Stimulated activated CD4-positive, alpha-beta T cell treated with anti-CD3 and anti-CD28 coated beads, Interleukin-1b, Interleukin-23, amount 100 ng/mL, for 4 hours (primary cell): ENCODE measurements around the gene ERBB2.

ENCODE experiments used
- DNase-seq, 2 donors: peaks; one replicate each; pipeline ENCODE4 v3.0.0-alpha.2; 2020; ENCODE audit warnings: low read depth in 2 of 2

ERBB2 gene

GRCh38 chr17:39699818-39700147 lies at the start of gene ERBB2:
ERBB2 (plus strand) TSS chr17:39700064; CDS start chr17:39700239, 175 bp downstream.
- DNase-seq, result no peak

DNA sequence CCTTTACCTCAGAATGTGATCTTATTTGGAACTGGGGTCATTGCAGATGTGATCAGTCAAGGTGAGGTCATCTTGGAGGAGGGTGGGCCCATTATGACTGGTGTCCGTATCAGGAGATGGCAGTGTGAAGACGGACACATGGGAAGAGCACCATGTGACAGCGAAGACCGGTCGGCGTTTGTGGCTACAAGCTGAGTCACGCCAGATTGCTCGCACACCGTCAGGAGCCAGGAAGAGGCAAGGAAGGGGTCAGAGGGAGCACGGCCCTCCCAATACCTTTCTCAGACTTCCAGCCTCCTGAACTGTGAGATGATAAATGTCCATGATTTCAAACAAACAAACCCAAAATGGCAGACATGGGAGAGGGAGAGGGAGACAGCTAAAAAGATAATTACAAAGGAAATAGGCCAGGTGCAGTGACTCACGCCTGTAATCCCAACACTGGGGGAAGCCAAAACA lies 49.7 kb upstream of the ERBB2 start:
- DNase-seq, result no peak

DNA sequence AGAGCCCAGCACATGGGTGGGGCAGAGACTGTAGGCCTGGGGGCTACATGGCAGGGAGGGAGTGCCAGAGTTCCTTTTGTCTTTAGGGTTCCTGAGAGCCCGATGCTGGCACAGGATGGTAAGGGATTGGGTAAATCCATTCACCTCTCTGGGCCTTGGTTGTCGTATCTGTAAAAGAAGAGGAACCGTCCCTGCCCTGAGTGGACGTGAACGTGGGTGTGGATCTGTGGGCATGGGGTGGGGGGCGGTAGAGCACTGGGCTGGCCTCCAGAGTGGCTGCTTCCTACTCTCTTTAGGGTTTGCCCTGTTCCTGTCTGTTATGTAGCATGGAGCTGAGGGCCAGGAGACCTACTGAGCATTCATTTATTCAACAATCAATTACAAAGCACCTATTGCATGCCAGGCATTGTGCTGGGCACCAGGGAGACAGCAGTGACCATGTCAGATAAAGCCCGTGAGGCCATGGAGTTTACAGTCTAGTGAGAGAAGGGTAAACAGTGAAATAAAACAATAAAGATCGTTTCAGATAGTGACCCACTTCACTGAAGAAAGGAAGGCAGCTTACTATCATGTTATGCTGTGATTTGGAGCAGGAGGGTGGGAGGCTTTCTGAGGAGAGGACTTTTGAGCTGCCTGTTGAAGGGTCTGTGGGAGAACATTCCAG lies 47.8 kb upstream of the ERBB2 start:
- no peak for DNase-seq

DNA sequence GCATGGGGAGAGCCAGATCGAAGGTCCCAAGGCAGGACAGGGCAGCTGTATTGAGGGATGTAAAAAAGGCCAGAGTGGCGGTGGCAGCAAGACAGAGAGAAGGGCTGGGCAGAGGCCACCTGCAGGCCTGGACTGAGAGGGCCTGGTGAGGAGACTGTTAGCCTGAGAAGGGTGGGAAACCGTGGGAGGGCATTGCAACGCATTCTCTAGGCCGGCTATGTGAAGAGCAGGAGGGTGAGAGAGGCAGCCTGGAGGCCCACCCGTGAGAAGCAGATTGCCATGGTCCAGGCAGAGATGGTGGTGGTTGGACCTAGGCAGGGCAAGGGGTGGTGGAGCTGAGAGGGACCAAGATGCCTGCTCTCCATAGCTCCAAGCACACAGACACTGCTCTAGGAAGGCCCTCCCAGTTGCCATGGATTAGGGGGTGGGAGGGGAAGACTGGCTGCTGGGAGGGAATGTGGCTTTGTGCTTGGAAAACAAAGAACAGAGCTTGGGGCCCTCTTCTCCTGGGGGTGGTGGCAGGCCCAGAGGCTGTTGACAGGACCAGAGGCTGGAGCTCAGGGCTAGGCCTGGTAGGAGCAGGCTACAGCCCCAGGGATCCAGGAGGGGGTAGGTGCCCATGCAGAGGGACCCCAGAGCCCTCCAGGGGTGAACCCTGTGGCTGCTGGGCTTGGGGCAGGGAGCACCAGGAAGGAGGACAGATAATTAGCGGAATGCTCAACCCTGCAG lies 47.1 kb upstream of the ERBB2 start:
- no peak for DNase-seq

DNA sequence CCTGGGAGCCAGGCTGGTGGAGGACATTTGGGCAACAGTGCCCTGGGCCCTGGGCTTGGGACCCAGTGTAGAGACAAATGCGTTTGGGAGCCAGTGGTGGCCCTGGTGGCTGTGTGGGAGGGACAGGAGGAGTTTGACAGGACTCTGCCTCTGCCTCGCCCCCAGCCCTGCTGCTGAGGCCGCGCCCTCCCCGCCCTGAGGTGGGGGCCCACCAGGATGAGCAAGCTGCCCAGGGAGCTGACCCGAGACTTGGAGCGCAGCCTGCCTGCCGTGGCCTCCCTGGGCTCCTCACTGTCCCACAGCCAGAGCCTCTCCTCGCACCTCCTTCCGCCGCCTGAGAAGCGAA lies 46.6 kb upstream of the ERBB2 start:
- no peak for DNase-seq

GRCh38 chr17:39653662-39654331 lies 46.1 kb upstream of the ERBB2 start:
- peak; percentile 72 to 78 for DNase-seq

- DNase-seq, result no peak
Measured at GRCh38 chr17:39655105-39655504, 44.8 kb upstream of the ERBB2 start.

DNA sequence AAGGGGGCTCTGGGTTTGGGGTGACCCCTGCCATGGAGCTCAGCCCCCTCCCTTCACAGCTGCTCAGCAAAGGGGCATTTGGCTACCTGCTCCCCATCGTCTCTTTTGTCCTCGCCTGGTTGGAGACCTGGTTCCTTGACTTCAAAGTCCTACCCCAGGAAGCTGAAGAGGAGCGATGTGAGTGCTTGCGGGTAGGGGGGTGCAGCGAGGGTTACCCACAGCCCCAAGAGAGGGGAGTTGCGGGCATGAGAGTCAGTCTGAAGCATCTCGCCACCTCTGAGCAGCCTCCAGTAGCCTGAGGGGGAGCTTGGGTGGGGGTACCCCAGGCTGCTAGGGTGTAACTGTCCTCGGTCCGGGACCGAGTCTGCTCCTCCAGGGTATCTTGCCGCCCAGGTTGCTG lies 41.5 kb upstream of the ERBB2 start:
- no peak for DNase-seq

DNA sequence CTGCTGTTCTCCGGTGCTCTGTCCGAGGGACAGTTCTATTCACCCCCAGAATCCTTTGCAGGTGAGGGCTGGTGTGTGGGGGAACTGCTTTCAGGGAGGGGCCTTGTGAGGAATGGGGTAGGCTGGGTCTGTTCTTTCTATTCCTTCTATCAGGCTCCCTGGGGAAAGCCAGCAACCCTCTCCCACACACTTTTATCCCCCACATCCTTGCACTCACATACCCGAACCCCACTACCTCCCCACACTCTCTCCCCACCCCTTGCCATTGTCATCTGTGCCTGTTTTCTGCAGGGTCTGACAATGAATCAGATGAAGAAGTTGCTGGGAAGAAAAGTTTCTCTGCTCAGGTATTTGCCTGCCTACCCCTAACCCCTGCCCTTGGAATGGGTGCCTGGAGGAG lies 41.1 kb upstream of the ERBB2 start:
- no peak for DNase-seq

- DNase-seq, result no peak
Measured at GRCh38 chr17:39659279-39660010, 40.4 kb upstream of the ERBB2 start.

DNA sequence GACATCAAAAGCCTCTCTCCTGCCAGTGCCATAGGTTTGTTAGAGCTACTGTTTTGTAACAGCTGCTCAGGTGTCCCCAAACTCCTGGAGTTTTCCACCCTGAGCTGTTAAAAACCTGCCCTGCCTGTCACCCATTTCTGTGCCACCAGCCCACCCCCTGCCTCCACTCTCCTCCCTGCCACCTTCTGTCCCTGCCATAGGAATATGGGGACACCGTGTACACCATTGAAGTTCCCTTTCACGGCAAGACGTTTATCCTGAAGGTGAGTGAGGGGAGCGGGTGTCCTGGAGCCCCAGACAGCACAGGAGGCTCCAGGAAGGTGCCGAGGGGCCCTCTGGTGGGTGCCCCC lies 39.9 kb upstream of the ERBB2 start:
- no peak for DNase-seq

DNA sequence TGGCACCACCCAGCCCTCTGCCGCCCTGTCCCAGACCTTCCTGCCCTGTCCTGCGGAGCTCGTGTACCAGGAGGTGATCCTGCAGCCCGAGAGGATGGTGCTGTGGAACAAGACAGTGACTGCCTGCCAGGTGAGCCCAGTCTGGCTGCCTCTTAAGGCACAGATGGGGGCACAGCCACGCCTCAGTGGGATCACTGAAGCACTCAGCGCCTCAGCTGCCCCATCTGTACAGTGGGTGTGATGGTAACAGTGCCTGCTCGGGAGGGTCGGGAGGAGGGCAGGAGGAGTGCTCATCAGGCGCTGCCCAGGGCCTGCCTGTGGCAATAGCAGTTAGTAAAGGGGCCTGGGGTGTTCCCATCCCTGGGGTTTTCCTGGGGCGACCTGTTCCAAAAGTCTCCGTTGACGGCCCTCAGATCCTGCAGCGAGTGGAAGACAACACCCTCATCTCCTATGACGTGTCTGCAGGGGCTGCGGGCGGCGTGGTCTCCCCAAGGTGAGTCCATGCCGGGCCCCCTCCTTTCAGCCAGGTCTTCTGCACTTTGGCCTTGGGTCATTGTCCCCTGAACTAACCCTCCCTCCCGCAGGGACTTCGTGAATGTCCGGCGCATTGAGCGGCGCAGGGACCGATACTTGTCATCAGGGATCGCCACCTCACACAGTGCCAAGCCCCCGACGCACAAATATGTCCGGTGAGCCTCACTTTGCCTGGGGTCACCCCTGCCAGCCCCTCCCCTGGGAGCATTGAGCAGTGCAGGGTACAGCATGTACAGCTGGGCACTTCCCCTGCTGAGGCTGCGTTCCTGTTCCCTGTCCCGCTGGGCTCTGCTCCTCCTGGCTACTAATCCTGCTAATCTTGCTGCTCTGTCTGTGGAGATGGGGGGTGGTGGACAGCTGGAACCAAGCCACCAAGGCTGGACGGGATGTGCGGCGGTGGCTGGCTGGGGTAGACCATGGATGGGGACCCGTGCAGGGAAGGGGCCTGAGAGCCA lies 39.2 kb upstream of the ERBB2 start:
- DNase-seq, result no peak

- DNase-seq, result no peak
Measured at GRCh38 chr17:39661744-39662541, 37.9 kb upstream of the ERBB2 start.

DNA sequence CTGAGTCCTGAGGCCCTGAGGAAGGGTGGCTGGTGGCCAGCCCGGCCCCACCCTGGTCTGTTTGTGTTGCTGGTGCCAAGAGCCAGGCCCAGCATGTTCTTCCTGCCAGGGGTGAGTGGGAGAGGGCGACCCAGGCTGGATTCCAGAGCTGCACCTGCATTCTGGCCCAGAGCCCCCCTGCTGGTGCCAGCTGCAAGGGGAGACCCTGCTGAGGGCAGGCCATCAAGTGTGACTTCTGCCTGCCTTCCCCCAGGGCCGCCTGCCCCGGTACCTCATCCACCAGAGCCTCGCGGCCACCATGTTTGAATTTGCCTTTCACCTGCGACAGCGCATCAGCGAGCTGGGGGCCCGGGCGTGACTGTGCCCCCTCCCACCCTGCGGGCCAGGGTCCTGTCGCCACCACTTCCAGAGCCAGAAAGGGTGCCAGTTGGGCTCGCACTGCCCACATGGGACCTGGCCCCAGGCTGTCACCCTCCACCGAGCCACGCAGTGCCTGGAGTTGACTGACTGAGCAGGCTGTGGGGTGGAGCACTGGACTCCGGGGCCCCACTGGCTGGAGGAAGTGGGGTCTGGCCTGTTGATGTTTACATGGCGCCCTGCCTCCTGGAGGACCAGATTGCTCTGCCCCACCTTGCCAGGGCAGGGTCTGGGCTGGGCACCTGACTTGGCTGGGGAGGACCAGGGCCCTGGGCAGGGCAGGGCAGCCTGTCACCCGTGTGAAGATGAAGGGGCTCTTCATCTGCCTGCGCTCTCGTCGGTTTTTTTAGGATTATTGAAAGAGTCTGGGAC lies 37.1 kb upstream of the ERBB2 start:
- DNase-seq, result no peak

- DNase-seq, result no peak
Measured at GRCh38 chr17:39663340-39663687, 36.5 kb upstream of the ERBB2 start.

DNA sequence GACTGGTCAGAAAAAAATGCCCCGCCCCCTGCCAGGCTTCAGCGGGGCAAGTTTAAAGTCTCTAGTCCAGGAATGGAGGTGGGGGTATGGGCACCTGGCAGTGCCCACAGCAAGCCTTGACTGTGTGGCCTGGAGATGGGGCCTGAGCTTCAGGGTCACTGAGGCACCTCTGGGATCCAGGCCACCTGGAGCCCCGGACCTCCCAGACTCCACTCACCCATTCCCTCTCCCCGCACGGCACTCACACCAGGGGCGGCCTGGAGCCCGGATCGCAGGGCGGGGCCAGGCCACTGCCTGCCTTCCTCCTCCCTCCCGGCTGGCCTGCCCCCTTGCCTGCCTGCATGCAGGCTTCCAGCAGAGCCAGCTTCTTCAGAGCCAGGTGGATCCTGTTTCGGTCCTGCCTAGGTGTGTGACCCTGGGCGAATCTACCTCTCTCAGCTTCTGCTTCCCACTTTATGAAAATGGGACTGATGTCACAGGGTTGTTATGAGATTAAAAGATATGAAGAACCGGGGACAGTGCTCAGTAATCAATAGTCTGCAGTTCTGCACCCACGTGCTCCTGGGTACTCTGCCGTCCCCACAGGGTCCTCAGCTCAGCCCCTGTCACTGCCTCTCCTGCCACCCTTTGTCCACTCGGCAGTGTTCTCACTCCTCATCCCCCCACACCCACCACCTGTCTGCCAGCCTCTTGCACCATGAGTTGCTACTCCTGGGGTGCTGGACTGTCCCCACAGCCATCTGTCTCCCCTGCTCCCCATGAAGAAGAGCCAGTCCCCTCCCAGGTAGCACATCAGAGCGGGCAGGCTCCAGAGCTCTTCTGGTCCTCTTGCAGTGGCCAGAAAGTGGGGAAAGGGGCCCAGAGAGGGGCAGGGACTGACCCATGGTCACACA lies 35.9 kb upstream of the ERBB2 start:
- no peak for DNase-seq

DNA sequence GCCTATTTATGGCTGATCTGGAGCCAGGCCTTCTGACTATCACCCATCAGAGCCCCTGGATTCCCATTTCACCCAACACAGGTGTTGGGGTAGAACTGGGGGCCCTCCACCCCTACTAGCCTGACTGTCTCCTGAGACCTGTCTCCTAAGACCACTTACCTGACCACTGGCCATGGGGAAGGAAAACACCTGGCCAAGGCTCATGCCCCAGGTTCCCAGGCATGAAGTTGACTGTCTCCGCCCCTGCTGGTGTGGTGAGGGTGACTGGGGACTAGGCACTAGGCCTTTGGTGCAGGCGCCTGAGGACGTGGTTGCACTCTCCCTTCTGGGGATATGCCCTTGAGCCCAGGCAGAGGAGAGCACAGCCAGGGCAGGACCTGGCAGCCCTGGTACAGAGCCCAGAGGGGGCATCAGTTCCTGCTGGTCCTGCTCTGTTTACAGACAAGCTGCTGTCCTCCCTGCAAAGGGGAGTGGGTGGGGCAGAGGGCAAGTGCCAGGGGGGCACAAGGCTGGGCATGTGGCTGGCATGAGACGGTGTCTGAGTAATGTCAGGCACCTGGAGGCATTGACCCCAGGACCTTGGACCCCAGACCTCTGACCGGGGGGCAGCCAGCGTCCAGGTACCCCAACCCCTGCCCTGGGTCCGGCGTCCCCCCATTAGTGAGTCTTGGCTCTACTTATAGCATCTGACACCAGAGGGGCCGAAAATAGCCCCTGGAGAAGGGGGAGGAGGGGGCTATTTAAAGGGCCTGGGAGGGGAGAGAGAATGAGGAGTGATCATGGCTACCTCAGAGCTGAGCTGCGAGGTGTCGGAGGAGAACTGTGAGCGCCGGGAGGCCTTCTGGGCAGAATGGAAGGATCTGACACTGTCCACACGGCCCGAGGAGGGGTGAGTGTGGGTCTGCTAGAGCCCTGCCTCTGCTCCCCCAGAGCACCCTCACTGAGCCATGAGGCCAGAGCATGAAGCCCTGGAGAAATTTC lies 35.0 kb upstream of the ERBB2 start, which contains the start of gene TCAP:
TSS of gene TCAP (plus strand) at position 769 of the 981 bp plus-strand sequence. CDS start at position 780, 11 bp downstream.
- DNase-seq, result no peak
